ENCODE results near the gene KLHDC7B.
"Not testable (repeated sequence)": the region's sequence is repeated elsewhere in the genome, so short reads cannot be mapped to it uniquely, and the experiment has no call there.

KLHDC7B gene

DNA sequence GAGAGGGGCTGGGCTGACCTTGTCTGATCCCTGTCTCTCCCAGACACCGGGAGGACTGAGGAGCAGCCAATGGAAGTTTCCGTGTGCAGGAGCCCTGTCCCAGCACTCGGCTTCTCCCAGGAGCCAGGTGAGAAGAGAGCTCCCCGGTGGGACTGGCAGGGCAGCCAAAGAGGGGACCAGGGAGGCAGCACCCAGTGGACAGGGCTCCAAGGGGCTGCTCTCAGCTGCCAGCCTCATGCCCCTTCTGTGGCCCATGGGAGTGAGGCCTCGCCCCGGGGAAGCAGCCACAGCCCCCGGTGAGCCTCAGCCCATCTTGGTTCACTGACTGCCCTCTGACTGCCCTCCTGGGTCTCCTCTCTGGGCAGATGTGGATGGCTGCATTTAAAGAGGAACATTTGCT, 27.1 kb upstream of the KLHDC7B start:
- no peak for DNase-seq

DNA sequence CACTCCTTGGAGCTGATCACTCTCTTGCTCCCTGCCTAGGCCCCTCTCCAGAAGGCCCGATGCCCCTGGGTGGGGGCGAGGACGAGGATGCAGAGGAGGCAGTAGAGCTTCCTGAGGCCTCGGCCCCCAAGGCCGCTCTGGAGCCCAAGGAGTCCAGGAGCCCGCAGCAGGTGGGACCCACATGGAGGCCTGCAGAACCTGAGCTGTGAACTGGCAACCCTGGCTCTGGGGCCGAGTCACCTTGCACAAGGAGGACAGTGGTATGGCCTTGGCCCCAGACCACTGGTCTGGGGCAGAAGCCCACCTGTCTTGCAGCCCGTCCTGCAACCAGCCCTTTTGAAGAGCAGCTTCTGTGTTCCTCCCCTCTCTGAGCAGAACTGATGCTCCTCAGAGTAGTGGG, 26.5 kb upstream of the KLHDC7B start:
- no peak for DNase-seq

GRCh38 chr22:50520184-50520583, 25.5 kb upstream of the KLHDC7B start:
- DNase-seq, result not testable (repeated sequence)

- no peak for DNase-seq
These were observed 24.8 kb upstream of the KLHDC7B start for GRCh38 chr22:50520826-50521453.

GRCh38 chr22:50521710-50522109, 24.0 kb upstream of the KLHDC7B start:
- no peak for DNase-seq

- no peak for DNase-seq
These were observed 23.4 kb upstream of the KLHDC7B start for GRCh38 chr22:50522208-50522805.

DNA sequence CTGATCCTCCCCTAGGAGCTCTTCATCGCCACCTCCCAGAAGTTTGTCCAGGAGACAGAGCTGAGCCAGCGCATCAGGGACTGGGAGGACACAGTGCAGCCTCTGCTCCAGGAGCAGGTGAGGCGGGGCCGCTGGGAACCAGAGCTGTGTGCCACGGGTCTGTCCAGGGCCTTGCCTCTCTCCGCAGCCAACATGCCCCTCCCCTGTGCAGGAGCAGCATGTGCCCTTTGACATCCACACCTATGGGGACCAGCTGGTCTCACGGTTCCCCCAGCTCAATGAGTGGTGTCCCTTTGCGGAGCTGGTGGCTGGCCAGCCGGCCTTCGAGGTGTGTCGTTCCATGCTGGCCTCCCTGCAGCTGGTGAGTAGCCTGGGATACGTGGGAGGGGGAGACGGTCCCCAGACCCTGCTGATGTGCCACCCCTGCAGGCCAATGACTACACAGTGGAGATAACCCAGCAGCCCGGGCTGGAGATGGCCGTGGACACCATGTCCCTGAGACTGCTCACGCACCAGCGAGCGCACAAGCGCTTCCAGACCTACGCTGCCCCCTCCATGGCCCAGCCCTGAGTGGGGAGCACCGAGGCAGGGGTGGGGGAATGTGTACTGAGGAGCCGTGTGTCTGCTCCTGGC, 22.8 kb upstream of the KLHDC7B start:
- DNase-seq, result no peak

- no peak for DNase-seq
These were observed 22.3 kb upstream of the KLHDC7B start for GRCh38 chr22:50523458-50523805.

- DNase-seq, result no peak
These were observed 21.7 kb upstream of the KLHDC7B start for GRCh38 chr22:50523806-50524675.

GRCh38 chr22:50524676-50525103, 21.0 kb upstream of the KLHDC7B start:
- DNase-seq, result no peak

- DNase-seq, result peak; percentile 99
These were observed 20.4 kb upstream of the KLHDC7B start, which contains the start of gene SCO2 for GRCh38 chr22:50525104-50525857. TSS of gene SCO2 (minus strand) at chr22:50525598. CDS start at chr22:50524411, 1,187 bp downstream.

DNA sequence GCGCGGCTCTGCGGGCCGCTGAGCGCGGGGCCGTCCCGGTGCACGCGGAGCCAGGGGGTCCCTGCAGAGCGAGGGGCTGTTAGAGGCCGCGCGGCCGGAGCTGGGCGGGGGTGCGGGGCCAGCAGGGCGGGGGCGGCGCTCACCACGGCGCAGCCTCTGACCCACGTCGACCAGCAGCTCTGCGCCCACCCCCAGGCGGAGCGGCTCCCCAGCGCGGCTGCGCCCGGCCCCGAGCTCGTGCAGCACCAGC, 19.9 kb upstream of the KLHDC7B start:
- DNase-seq, result no peak

GRCh38 chr22:50526108-50526833, 19.4 kb upstream of the KLHDC7B start:
- DNase-seq, result peak; percentile 93

- no peak for DNase-seq
These were observed 18.6 kb upstream of the KLHDC7B start for GRCh38 chr22:50526834-50527801.

- DNase-seq, result no peak
These were observed 17.6 kb upstream of the KLHDC7B start for GRCh38 chr22:50527921-50528681.

DNA sequence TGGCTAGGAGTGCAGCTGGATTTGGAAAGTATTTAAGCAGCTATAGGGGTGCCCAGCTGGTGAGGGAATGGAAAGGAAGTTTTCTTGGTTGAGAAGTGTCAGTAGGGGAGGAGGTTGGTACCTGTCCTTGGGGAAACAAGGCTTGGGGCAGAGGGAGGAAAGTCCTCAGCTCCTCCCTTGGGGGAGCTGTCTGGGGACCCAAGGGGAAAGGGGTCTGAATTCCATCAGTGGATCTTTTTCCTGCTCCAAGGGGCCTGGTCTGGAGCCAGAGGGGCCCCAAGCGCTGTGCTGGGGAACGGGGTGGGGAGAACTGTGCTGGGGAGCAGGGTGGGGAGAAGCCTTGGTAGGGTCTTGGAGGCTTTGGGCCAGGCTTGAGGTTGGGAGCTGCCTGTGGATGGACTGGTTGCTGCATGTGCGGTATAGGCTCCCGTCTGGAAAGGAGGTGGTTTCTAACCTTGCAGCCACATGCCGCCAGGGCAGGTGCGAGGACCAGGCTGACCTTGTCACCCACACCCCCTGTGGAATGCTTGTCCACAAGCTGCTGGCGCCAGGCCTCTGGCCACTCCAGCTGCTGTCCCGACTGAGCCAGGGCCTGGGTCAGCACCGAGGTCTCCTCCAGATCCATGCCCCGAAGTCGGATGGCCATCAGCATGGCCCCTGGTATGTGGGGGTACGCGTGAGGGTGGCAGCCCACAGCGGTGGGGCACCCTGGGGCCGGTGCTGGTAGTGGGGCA, 16.9 kb upstream of the KLHDC7B start:
- no peak for DNase-seq

GRCh38 chr22:50529416-50529896, 16.2 kb upstream of the KLHDC7B start:
- DNase-seq, result peak; percentile 42

GRCh38 chr22:50529897-50530579, 15.7 kb upstream of the KLHDC7B start, which contains the start of gene TYMP:
TSS of gene TYMP (minus strand) at chr22:50530012. CDS start at chr22:50529709, 303 bp downstream.
- peak; percentile 62 for DNase-seq

GRCh38 chr22:50530580-50530876, 15.2 kb upstream of the KLHDC7B start:
- DNase-seq, result no peak
